CD14-positive monocyte (primary cell): ENCODE results near the gene TMEM184A. TPM values are rescaled to one million over a fixed set of nuclear protein-coding genes. Genes with fewer than 3 reads are reported as not detected.

Experiments
- DNase-seq, 3 donors: peaks; one replicate each; pipeline ENCODE4 v3.0.0-alpha.2; 2011 to 2022
- H2AFZ ChIP-seq: 2 replicates; pipeline ENCODE4 v1.6.0; 2012; ENCODE audit warnings: mild to moderate bottlenecking, low read depth, low read length, inconsistent platforms; ENCODE audit not compliant: insufficient read depth, poor library complexity, severe bottlenecking
- H3K27ac ChIP-seq, 2 donors: 1 replicate in 1 of 2; 2 replicates in 1 of 2; pipeline ENCODE4 v1.5.1; 2012 to 2013; ENCODE audit warnings: low read length in 2 of 2, control low read depth in 1 of 2, inconsistent platforms in 1 of 2, low read depth in 1 of 2, mild to moderate bottlenecking in 1 of 2
- H3K27me3 ChIP-seq, 2 donors: one replicate each; pipeline versions ENCODE4 v1.6.0 to v1.6.1; 2011 to 2013; ENCODE audit warnings: low read length in 2 of 2; ENCODE audit not compliant: control insufficient read depth in 2 of 2, insufficient read depth in 2 of 2
- H3K36me3 ChIP-seq, 2 donors: replicated peaks in 1 of 2; 1 replicate in 1 of 2; 2 replicates in 1 of 2; pipeline versions ENCODE4 v1.5.1 to v1.6.1; 2012 to 2013; ENCODE audit warnings: low read length in 2 of 2, control low read depth in 1 of 2, inconsistent platforms in 1 of 2, mild to moderate bottlenecking in 1 of 2; ENCODE audit not compliant: insufficient read depth in 2 of 2, control insufficient read depth in 1 of 2
- H3K4me1 ChIP-seq, 2 donors: 1 replicate in 1 of 2; 2 replicates in 1 of 2; pipeline versions ENCODE4 v1.5.1 to v1.6.1; 2012 to 2013; ENCODE audit warnings: low read length in 2 of 2, control low read depth in 1 of 2, inconsistent platforms in 1 of 2, mild to moderate bottlenecking in 1 of 2, moderate library complexity in 1 of 2; ENCODE audit not compliant: insufficient read depth in 2 of 2, control insufficient read depth in 1 of 2
- H3K4me2 ChIP-seq: replicated peaks from 2 replicates; pipeline ENCODE3; 2012; ENCODE audit warnings: low read length, moderate library complexity, mild to moderate bottlenecking; ENCODE audit not compliant: poor library complexity, severe bottlenecking; ENCODE audit errors: extremely low read depth
- H3K4me3 ChIP-seq, 3 experiments: fragments of 200-600 bp in 1 of 3; sonication (generic) in 1 of 3; replicated peaks in 1 of 3; 1 replicate in 2 of 3; 2 replicates in 1 of 3; pipeline ENCODE4 v1.5.1; 2011 to 2013; ENCODE audit warnings: low read length in 3 of 3, mild to moderate bottlenecking in 3 of 3, control low read depth in 2 of 3, low read depth in 2 of 3, inconsistent platforms in 1 of 3, moderate library complexity in 1 of 3
- H3K79me2 ChIP-seq: 2 replicates; pipeline ENCODE4 v1.6.0; 2012; ENCODE audit warnings: mild to moderate bottlenecking, control low read depth, inconsistent platforms, low read length, moderate library complexity; ENCODE audit not compliant: insufficient read depth
- H3K9ac ChIP-seq: 2 replicates; pipeline ENCODE4 v1.6.0; 2017; ENCODE audit warnings: low read length, mild to moderate bottlenecking; ENCODE audit not compliant: insufficient read depth, poor library complexity, severe bottlenecking
- H3K9me3 ChIP-seq, 2 donors: replicated peaks in 1 of 2; 1 replicate in 1 of 2; 2 replicates in 1 of 2; pipeline versions ENCODE4 v1.5.1 to v1.6.1; 2012 to 2013; ENCODE audit warnings: low read length in 2 of 2, control low read depth in 1 of 2; ENCODE audit not compliant: control insufficient read depth in 1 of 2, insufficient read depth in 1 of 2
- H4K20me1 ChIP-seq: 2 replicates; pipeline ENCODE4 v1.6.0; 2012; ENCODE audit warnings: mild to moderate bottlenecking, low read length, control low read depth, moderate library complexity; ENCODE audit not compliant: insufficient read depth
- H3K27ac Mint-ChIP-seq, 7 donors: one replicate each; pipeline ENCODE4 v1.8.0; 2020; ENCODE audit warnings: mild to moderate bottlenecking in 7 of 7, mixed read lengths in 7 of 7, moderate library complexity in 6 of 7, inconsistent platforms in 2 of 7
- H3K27me3 Mint-ChIP-seq, 3 donors: one replicate each; pipeline ENCODE4 v1.8.0; 2021 to 2022; ENCODE audit warnings: low read depth in 3 of 3, mild to moderate bottlenecking in 3 of 3, mixed read lengths in 3 of 3, moderate library complexity in 3 of 3, inconsistent platforms in 1 of 3
- H3K36me3 Mint-ChIP-seq, 2 donors: one replicate each; pipeline ENCODE4 v1.8.0; 2020; ENCODE audit warnings: mixed read lengths in 2 of 2, inconsistent platforms in 1 of 2, mild to moderate bottlenecking in 1 of 2
- H3K4me1 Mint-ChIP-seq: one replicate; pipeline ENCODE4 v1.8.0; 2020; ENCODE audit warnings: mild to moderate bottlenecking, mixed read lengths
- H3K4me3 Mint-ChIP-seq, 2 donors: one replicate each; pipeline ENCODE4 v1.8.0; 2020; ENCODE audit warnings: mild to moderate bottlenecking in 2 of 2, mixed read lengths in 2 of 2, moderate library complexity in 1 of 2
- H3K9me3 Mint-ChIP-seq, 7 donors: one replicate each; pipeline ENCODE4 v1.8.0; 2020 to 2022; ENCODE audit warnings: mixed read lengths in 7 of 7, mild to moderate bottlenecking in 6 of 7, moderate library complexity in 6 of 7, inconsistent platforms in 2 of 7
- CTCF ChIP-seq: fragments of 200-600 bp; IDR thresholded peaks from one replicate; pipeline ENCODE4 v1.8.0; 2022; ENCODE audit warnings: antibody characterized with exemption, mild to moderate bottlenecking
- WGBS: methylation state at CpG from one replicate; pipeline ENCODE4 v1.1.5; 2013; ENCODE audit warnings: missing lambda C conversion rate; ENCODE audit not compliant: insufficient coverage; 5-methylcytosine and 5-hydroxymethylcytosine counted together
- intact Hi-C, 2 donors: fragments of 100-400 bp; cut with micrococcal nuclease; formaldehyde crosslinking; loops; one replicate each; pipeline versions ENCODE4 v1.15.0 to v1.15.1; 2023
- polyA plus RNA-seq, 3 donors: library from polyadenylated mRNA; depleted of rRNA in 1 of 3; unstranded in 2 of 3; stranded (reverse) in 1 of 3; fragments of 300-500 nt in 2 of 3; fragments of >200 nt in 1 of 3; fragmentation: Illumina TruSeq in 2 of 3; gene quantifications; 1 replicate in 2 of 3; 2 replicates in 1 of 3; pipeline ENCODE4 v1.2.3, GENCODE V29; 2012 to 2021

TMEM184A gene
- polyA plus RNA-seq, 3 donors, result not detected

GRCh38 chr7:1598961-1599639 lies 43.1 kb upstream of the TMEM184A start:
- H3K9me3 Mint-ChIP-seq, result peaks cover 4 to 14% (median 10%) of the 10 kb centered on the region in 7 donors
- H3K27ac ChIP-seq, result no peak overlapping the region
- H3K9me3 ChIP-seq, result peaks cover 0 to 17% of the 10 kb centered on the region in 2 donors
- H3K9ac ChIP-seq, result no peak overlapping the region
- no peak overlapping the region for H3K4me2 ChIP-seq
- H3K27me3 ChIP-seq, result no peaks in the 10 kb centered on the region
- H3K36me3 ChIP-seq, result no peaks in the 10 kb centered on the region
- no peak overlapping the region for H2AFZ ChIP-seq
- H3K79me2 ChIP-seq, result no peaks in the 10 kb centered on the region
- no peak overlapping the region for H3K4me3 Mint-ChIP-seq
- no peaks in the 10 kb centered on the region for H3K36me3 Mint-ChIP-seq
- H4K20me1 ChIP-seq, result no peaks in the 10 kb centered on the region
- H3K4me3 ChIP-seq, result no peak overlapping the region
- TF ChIP-seq CTCF, result no peak
- WGBS, result 95% methylated on average over 10 of the region's 12 CpGs
- intact Hi-C loops, result no loop called here
- no peaks in the 10 kb centered on the region for H3K4me1 Mint-ChIP-seq
- no peak for DNase-seq
- H3K4me1 ChIP-seq, result no peaks in the 10 kb centered on the region
- H3K27me3 Mint-ChIP-seq, result peaks cover 6 to 7% (median 7%) of the 10 kb centered on the region in 3 donors
- H3K27ac Mint-ChIP-seq, result no peak overlapping the region

GRCh38 chr7:1598286-1598685 lies 42.3 kb upstream of the TMEM184A start:
- Mint-ChIP-seq H3K4me3 (no peak overlapping the region), H3K9me3 (peaks cover 4 to 14% (median 10%) of the 10 kb centered on the region in 7 donors), H3K4me1 (no peaks in the 10 kb centered on the region), H3K36me3 (no peaks in the 10 kb centered on the region), H3K27ac (no peak overlapping the region), H3K27me3 (peaks cover 7 to 8% (median 7%) of the 10 kb centered on the region in 3 donors)
- no peak overlapping the region for H2AFZ ChIP-seq
- intact Hi-C loops, result no loop called here
- H3K9me3 ChIP-seq, result peaks cover 0 to 17% of the 10 kb centered on the region in 2 donors
- 95% methylated on average over 5 of the region's 7 CpGs for WGBS
- H3K9ac ChIP-seq, result no peak overlapping the region
- H3K4me1 ChIP-seq, result no peaks in the 10 kb centered on the region
- no peaks in the 10 kb centered on the region for H3K27me3 ChIP-seq
- no peak overlapping the region for H3K27ac ChIP-seq
- DNase-seq, result no peak
- no peak for TF ChIP-seq CTCF
- no peaks in the 10 kb centered on the region for H3K79me2 ChIP-seq
- H3K36me3 ChIP-seq, result no peaks in the 10 kb centered on the region
- H3K4me2 ChIP-seq, result no peak overlapping the region
- no peaks in the 10 kb centered on the region for H4K20me1 ChIP-seq
- H3K4me3 ChIP-seq, result no peak overlapping the region
